GM18517 (cell line): ENCODE data around the gene PCDH9.

ENCODE experiments used
- ATAC-seq: cut with Tn5 transposase; IDR thresholded peaks from one replicate; pipeline ENCODE4 v1.9.1; 2021; ENCODE audit warnings: mild to moderate bottlenecking, moderate library complexity; ENCODE audit not compliant: unreplicated experiment

Gene PCDH9

DNA sequence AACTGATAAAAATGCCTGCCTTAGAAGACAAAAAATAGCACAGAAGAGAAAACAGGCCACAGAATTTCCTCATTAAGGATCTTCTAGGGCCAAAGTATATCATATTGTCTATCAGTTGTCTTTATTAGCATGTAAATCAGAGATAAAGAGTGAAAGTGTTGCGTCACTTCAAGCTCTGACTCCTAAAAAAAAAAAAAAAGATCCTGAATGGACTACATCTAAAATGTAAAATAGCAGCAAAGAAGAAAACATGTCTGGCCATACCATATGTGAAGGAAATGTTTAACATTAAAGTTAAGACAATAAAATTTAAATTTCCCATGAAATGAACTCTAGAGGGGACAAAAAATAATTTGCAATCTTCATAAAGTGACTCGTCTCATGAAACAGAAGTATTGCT lies 237.4 kb downstream of the PCDH9 start:
- ATAC-seq, result no peak

DNA sequence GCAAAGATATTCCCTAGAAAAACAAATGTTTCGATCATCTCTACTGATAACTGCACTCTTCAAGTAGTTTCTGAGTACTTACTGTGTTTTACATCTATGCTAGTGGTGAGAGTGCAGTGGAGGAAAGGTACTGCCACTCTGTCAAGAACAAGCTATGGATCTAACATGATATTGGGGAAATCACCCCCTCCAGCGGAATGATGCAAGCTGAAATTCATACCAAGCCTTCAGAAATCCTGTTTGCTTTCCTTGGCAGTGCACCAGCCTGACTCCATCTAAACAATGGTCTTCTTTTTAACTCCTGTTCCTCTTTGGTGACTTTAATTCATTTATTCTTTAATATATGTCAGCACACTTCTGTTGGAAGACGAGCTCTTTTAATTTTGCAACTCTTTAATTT lies 238.0 kb downstream of the PCDH9 start:
- ATAC-seq, result no peak

DNA sequence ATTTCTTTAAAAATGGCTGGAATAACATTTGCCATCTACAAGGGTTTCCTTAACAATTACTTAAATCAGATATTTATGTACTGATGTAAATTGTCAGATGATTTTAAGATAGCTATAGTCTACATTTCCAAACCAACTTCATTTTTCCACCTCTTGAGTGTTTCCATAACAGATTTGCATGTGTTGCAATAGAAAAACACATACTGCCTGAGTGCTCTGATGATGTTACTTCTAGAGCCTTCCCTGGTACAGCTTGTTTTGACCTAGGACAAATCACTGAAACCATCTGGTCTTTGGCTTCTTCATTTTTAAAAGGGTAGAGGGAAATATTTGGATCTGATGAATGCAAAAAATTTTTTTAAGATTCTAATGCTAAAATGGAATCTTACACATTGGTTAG lies 245.9 kb downstream of the PCDH9 start:
- no peak for ATAC-seq

DNA sequence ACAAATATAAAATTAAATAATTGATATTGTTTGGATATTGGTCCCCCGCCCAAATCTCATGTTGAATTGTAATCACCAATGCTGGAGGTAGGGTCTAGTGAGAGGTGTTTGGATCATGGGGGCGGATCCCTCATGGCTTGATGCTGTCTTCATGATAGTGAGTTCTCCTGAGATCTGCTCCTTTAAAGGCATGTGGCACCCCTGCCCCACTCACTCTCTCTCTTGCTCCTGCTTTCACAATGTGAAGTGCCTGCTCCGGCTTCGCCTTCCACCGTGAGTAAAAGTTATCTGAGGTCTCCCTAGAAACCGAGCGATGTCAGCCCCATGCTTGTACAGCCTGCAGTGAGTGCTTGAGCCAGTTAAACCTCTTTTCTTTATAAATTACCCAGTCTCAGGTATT lies 248.2 kb downstream of the PCDH9 start:
- ATAC-seq, result no peak

DNA sequence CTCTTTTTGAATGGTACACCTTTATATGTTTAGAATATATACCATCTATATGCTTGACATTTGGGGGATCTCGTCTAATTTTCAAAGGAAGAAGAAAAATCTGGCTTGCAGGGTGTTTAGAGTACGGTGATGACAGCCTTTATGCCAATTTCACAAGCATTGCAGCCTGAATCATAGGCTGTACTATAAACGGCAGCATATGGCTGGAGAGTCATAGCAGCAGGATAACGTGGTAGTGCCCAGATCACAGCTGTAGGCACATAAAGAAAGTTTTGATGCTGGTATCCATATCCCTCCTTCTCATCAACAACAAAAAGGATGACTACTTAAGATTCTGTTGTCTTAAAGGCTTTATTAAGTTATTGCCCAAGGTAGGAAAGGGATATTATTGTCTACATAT lies 253.0 kb downstream of the PCDH9 start:
- no peak for ATAC-seq

DNA sequence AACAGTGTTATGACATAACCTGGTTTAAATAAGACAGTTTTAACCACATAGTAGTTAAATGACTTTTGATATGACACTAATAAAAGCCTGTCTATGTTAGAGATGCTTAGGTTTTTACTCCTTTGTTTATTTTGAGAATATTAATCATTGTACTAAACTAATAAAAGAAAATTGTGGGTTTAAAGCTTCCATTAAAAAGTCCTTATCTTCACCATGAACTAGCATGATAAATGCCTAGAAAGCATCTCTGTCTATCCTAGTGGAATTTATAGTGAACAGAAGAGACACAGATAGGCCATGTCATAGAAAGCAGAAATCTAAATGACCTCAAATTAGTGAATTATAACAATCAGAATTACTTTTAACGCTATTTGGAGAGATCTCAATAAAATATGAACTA lies 255.2 kb downstream of the PCDH9 start:
- no peak for ATAC-seq

DNA sequence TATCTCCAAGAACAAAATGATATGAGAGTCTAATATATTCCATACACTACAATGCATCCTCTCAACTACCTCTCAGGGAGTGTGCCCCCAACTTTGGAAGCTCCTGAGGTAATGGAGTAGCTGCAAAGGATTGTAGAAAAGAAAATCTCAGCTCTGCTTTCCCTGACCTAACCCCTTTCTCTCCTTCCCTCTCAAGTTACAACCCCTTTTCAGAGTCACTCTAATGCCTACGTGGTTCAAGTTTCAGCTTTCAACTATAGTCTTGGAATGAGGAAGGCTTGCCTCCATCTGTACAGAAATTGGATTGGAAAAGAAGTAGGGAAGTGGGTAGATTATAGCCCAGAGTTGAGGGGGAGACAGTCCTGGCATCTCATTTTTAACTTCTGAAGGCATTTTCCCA lies 256.0 kb downstream of the PCDH9 start:
- no peak for ATAC-seq

DNA sequence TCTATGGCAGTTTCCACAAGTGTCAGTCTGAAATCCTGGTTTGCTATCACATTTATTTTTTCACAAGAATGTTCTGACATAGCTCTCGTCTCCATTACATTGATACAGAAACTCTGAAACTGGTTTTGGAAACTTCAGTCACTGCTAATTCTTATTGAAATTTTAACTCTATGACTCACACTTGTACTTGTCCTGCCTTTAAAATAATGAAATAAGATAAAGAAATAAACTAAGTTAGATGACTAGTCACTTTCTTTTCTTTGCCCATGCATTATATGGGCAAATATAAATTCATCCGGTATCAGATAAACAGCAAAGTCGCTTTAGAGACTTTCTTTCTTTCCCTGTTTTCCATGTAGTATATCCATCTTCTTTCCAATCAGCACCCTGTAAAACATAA lies 257.5 kb downstream of the PCDH9 start:
- ATAC-seq, result no peak

DNA sequence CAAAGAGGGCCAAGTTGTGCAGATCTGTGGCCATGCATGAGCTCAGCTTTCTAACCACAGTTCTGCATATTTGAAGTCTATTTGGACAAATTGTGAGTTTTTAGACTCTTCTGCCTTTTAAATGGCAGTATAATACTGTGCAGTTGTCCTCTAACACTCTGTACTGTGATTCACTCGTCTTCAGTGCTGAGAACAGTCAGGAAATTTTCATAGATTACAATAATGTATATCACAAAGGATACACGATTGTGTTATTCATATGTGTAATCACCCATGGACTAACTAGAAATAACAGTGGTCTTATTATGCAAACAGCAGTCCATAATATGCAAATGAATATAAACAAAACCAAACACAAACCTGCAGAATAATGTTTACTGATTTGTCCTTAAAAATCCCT lies 259.1 kb downstream of the PCDH9 start:
- no peak for ATAC-seq

DNA sequence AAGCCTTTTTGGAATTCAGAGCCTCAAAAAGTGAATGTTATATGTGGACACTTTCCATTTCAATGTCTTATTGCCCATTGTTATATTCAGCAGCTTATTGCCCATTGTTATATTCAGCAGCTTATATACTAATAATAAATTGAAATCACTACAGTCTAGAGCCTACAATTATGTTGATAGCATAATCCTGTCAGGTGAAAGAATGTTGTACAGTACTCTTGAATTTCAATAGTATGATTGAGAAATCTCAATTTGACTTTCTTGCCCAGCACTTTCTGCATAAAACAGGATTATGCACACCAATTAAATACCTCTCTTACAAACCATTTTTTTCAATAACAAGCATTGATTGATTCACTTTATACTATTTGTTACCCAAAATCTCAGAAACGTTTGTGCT lies 260.8 kb downstream of the PCDH9 start:
- ATAC-seq, result no peak

DNA sequence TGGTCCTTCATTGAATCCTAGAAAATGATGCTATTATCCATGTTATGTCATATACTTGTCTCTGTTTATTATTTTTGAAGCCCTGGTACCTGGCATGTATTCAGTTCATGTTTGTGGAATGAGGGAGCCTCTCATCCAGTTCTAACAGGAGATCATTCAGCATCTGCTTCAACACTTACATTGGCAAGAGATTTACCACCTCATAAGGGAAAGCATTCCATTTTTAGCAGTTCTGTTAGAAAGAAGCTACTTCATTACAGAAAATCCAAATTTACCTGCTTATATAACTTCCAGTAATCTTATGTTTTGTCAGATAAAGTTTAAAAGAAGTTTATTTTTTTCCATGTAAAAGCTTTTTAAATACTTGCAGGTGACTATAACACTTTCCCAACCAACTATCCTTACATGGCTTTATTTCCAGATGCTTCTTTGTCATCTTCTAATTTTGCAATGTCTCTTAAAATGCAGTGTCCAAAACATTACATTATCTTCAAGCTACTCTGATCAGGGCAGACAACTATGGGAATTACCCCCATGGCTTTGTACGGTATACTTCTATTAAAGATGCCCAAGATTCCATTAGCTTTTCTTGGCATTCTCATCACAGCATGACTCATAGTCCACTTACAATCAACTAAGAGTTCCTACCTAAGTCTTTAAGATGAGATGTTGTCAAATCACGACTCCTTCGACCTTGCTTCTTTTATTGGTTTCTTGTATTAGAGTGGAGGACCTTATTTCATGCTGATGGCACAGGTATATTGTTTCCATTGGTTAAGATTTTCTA lies 262.1 kb downstream of the PCDH9 start:
- ATAC-seq, result no peak

DNA sequence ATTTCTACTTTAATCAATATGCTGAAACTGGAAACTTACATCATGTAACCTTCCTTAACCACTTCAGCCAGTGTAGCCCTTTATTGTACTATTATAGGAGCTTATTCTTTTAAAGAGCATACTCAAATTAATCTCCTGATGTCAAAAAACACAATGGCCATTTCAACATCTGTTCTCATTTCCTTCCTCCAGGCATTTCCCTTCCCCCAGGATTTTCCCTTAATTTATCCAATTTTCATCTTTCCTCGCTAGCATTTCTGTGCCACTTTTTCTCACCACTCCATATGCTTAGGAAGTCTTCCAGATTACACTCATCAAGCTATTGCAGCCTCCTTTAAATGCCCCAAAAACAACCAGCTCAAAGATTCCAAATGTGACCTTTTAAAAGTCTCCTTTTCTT lies 265.0 kb downstream of the PCDH9 start:
- no peak for ATAC-seq

DNA sequence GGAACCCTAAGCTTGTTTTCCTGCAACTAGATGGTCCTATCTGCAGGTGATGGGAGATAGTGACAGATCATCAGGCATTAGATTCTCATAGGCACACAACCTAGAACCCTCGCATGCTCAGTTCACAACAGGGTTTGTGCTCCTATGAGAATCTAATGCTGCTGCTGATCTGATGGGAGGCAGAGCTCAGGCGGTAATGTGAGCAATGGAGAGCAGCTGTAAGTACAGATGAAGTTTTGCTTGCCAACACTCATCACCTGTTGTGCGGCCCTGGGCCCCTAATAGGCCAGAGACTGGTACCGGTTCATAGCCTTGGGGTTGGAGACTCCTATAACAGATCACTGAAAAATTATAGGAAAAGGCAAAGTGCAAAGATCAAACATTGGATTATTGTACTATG lies 267.2 kb downstream of the PCDH9 start:
- ATAC-seq, result no peak

DNA sequence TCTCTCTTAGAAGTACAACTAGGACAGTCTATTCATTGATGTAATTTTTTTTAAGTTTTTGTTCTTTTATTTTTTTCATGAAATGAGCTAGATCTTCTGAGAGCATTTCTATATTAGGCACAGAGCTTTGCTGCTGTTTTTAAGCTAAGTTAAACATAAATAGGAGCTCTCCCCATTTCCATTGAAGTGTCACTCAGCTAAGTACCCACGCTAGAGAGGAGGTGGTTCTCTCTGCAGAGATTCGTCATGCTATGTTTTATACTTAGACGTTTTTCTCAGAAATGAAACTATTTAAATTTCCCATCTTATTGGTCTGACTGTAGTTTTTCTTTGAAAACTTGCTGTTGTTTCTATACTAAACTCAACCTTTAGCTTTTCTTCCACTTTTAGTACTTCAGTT lies 271.5 kb downstream of the PCDH9 start:
- ATAC-seq, result no peak

DNA sequence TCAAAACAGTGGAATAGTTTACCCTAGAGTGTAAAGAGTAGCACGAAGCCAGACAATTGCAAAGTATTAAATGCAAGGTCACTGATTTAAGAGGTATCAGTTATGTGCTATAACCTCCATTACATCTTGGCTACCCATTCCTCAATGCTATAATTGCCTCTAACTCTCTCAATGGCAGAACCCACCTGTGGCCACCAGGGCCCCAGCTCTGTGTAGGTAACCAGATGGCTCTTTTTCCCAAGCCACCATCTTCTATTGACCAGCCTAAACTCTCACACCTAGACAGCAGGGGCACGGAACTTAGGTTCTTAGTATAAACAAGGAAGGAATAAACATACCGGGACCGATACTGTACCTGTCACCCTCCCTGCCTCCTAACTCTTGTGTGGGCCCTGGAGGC lies 277.6 kb downstream of the PCDH9 start:
- ATAC-seq, result no peak

DNA sequence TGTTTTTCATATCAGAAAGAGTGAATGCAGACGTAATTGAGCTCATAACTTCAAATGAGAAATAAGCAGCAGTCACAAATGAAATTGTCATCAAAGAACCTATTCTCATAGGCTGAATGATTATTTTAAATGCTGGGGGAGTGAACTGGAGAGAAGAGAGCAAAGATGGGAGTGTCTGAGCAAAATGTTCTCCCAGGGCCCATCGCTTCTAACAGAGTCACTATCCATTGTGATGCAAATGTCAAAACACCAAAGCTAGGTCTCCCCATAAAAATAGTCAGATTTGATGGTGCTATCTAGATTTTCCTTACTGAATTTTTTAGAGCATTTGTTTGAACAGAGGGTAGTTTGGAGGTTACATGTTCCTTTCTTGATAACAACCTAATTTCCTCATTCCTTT lies 278.7 kb downstream of the PCDH9 start:
- no peak for ATAC-seq

DNA sequence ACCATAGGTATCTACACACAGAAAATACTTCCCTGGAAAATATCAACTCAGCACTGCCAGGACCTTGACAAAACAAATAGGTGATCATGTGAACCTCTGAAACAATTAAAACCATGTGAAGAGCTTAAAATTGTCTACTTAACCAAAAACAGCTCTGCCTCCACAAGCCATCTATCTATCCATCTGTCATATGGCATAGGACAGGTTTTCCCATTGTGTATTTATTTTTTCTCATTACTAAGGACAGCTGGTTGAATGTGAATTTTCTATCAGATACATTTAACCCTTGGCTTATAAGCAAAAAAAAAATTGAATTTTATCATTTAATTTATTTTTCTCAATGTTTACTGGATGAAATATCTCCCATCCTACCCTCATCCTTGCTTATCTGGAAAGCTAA lies 279.5 kb downstream of the PCDH9 start:
- ATAC-seq, result no peak

DNA sequence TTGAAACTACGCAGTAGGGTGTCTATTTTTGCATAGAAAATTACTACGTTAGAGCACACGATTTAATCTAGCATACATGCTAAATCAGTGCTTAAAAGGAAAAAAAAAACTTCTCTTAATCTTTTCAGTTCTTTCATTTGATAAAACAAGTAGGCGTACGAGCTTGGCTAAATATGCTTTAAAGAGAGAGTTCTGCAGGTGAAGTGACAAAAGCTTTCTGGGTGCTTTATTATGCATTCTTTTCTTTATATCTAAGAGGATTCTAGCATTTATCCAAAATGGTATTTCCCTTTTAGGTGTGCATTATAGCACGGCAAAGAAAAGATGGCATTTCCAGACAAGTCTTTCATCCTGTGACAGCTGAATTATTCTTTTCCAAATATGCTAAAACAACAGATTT lies 281.2 kb downstream of the PCDH9 start:
- ATAC-seq, result no peak

DNA sequence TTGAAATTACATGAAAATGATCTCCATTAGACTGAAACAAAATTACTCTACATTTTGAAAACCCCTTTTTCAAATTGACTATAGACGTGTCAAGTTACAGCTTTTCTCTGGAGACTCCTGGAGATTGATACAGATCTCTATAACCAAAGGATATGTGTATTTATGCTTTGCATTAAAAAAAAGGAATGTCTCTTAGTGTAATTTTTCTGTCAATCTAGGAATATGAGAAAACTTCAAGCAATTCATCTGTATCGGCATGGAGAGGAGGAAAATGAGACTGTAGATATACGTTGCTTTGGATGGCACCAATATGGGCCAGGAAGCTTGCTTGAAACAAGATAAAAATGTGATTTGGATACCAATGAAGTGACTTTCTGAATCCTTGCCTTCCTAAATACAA lies 286.6 kb downstream of the PCDH9 start:
- ATAC-seq, result no peak

DNA sequence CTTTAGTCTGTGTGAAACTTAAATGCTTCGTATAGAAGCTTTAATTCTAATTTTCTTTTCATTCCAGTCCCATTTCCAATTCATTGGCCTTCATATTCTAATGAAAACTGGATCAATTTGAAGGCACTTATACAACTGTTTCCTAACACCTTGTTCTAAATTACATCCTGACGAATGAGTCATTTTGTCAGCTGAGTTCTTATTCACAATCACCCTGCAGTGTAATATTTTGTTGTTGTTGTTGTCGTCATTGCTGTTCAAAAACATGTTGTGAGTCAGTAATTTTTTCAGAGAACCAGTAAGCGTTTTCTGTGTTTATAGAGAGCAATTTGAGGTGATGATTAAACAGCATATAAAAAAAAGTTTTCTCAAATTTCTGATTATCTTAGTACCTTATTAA lies 290.0 kb downstream of the PCDH9 start:
- ATAC-seq, result no peak

DNA sequence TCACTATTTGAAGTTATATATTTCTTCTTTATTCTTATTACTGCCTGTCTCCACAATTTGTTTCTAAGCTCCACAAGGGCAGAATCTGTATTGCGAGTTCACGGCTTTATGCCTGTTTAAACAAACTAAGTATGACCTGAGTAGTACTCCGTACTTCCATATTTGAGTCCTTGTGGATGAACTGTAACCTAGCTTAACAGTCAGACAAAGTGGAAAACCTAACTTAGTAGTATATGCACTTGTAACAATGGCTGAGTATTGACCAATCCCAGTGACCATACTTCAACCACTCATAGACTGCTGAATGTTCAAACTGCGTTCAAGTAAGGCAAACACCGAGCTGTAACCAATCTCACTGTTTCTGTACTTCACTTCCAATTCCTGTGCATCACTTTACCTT lies 292.7 kb downstream of the PCDH9 start:
- no peak for ATAC-seq

DNA sequence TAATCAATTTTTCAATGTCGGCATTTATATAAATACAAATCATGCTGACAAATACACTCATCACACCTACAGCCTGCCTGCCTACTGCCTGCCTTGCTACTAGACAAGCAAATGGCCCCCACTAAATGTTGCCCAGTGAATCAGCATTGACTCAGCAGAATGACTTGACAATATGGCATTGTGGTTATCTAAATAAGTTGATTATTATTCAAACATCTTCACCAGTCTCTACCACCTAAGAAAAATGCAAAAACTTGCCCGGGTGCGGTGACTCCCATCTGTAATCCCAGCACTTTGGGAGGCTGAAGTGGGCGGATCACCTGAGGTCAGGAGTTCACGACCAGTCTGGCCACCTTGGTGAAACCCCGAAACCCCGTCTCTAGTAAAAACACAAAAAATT lies 296.1 kb downstream of the PCDH9 start:
- ATAC-seq, result no peak

DNA sequence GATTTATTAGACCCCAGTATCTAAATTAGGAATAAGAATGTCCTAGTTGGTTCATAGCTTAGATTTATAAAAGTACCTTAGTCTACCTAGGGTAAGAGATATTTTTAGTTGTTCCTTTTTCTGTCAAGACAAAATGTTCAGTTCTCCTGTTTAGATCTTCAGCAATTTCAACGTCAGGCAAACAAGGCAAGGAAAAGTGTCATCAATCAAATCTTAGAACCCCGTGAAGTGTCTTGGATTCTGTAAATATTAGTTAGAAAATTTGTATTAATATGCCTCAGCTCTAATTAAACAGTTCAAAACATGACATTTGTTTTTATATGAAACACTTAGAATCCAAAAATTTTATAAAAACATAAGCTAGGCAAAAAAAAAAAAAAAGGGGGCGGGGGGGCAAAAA lies 296.6 kb downstream of the PCDH9 start:
- no peak for ATAC-seq
